B cell (primary cell): ENCODE data around the gene RSPH3. TPM values are rescaled to one million over a fixed set of nuclear protein-coding genes. Genes with fewer than 3 reads are reported as not detected.

Experiments used
- ATAC-seq: fragments of 200-7000 bp; cut with Tn5 transposase; one replicate; pipeline ENCODE4 v1.10.0; 2021; ENCODE audit warnings: low read depth, mild to moderate bottlenecking, moderate number of reproducible peaks, moderate library complexity
- CTCF ChIA-PET: fragments of 350-600 bp; sonication (Branson Sonifier 250); formaldehyde crosslinking; loops from one replicate; lab custom pipeline; 2021; ENCODE audit warnings: antibody characterized with exemption, inconsistent platforms; lab: Charles Lee
- POLR2A ChIA-PET: fragments of 350-600 bp; sonication (Branson Sonifier 250); formaldehyde crosslinking; loops from one replicate; lab custom pipeline; 2021; ENCODE audit warnings: antibody characterized with exemption; lab: Charles Lee
- DNase-seq: peaks from one replicate; pipeline ENCODE4 v3.0.0; 2013
- H2AFZ ChIP-seq: 2 replicates; pipeline ENCODE4 v1.6.1; 2012; ENCODE audit warnings: mild to moderate bottlenecking, low read depth, low read length; ENCODE audit not compliant: insufficient read depth, poor library complexity, severe bottlenecking
- H3K27ac ChIP-seq, 2 donors: 1 replicate in 1 of 2; 2 replicates in 1 of 2; pipeline ENCODE4 v1.5.1; 2012 to 2013; ENCODE audit warnings: low read length in 2 of 2, mild to moderate bottlenecking in 2 of 2, moderate library complexity in 1 of 2
- H3K27me3 ChIP-seq, 4 experiments: fragments of 200-600 bp in 1 of 4; sonication (generic) in 1 of 4; replicated peaks in 1 of 4; 1 replicate in 2 of 4; 2 replicates in 2 of 4; pipeline versions ENCODE4 v1.6.1 to v1.7.0; 2013 to 2016; ENCODE audit warnings: low read length in 3 of 4, mild to moderate bottlenecking in 2 of 4, mixed read lengths in 1 of 4, moderate library complexity in 1 of 4; ENCODE audit not compliant: insufficient read depth in 4 of 4, control insufficient read depth in 3 of 4; ENCODE audit errors: control extremely low read depth in 1 of 4
- H3K36me3 ChIP-seq, 2 experiments: replicated peaks in 1 of 2; 1 replicate in 1 of 2; 2 replicates in 1 of 2; pipeline versions ENCODE4 v1.6.1 to v1.7.1; 2013; ENCODE audit warnings: low read length in 1 of 2; ENCODE audit not compliant: insufficient read depth in 2 of 2, control insufficient read depth in 1 of 2; ENCODE audit errors: control extremely low read depth in 1 of 2, extremely low read depth in 1 of 2
- H3K4me1 ChIP-seq, 2 donors: fragments of 200-600 bp in 1 of 2; sonication (generic) in 1 of 2; 1 replicate in 1 of 2; 2 replicates in 1 of 2; pipeline versions ENCODE4 v1.5.1 to v1.6.1; 2013 to 2017; ENCODE audit warnings: low read length in 2 of 2; ENCODE audit not compliant: control insufficient read depth in 2 of 2, insufficient read depth in 2 of 2
- H3K4me2 ChIP-seq: replicated peaks from 2 replicates; pipeline ENCODE3; 2012; ENCODE audit warnings: mild to moderate bottlenecking, low read depth, low read length; ENCODE audit not compliant: poor library complexity, severe bottlenecking
- H3K4me3 ChIP-seq, 5 experiments: fragments of 200-600 bp in 1 of 5; sonication (generic) in 1 of 5; 1 replicate in 3 of 5; 2 replicates in 2 of 5; pipeline versions ENCODE4 v1.5.1 to v1.7.0; 2011 to 2016; ENCODE audit warnings: low read length in 4 of 5, mild to moderate bottlenecking in 4 of 5, low read depth in 2 of 5, control low read depth in 1 of 5, moderate library complexity in 1 of 5; ENCODE audit not compliant: insufficient read depth in 1 of 5; ENCODE audit errors: control extremely low read depth in 1 of 5, extremely low read depth in 1 of 5
- H3K79me2 ChIP-seq: fragments of 200-600 bp; sonication (generic); one replicate; pipeline ENCODE4 v1.6.0; 2016; ENCODE audit warnings: low read length; ENCODE audit not compliant: control insufficient read depth, insufficient read depth
- H3K9ac ChIP-seq: fragments of 200-600 bp; sonication (generic); 2 replicates; pipeline ENCODE4 v1.6.1; 2017; ENCODE audit warnings: mild to moderate bottlenecking, low read length, moderate library complexity
- H3K9me3 ChIP-seq, 3 donors: one replicate each; pipeline versions ENCODE4 v1.6.1 to v1.7.1; 2013; ENCODE audit warnings: low read length in 2 of 3; ENCODE audit not compliant: control insufficient read depth in 2 of 3, insufficient read depth in 1 of 3; ENCODE audit errors: control extremely low read depth in 1 of 3
- H4K20me1 ChIP-seq: 2 replicates; pipeline ENCODE4 v1.6.0; 2012; ENCODE audit warnings: mild to moderate bottlenecking, low read length; ENCODE audit not compliant: insufficient read depth, control insufficient read depth, poor library complexity, severe bottlenecking
- H3K27ac Mint-ChIP-seq: one replicate; pipeline ENCODE4 v1.8.0; 2021; ENCODE audit warnings: mixed read lengths
- H3K27me3 Mint-ChIP-seq: one replicate; pipeline ENCODE4 v1.8.0; 2021; ENCODE audit warnings: mixed read lengths
- H3K4me1 Mint-ChIP-seq: one replicate; pipeline ENCODE4 v1.8.0; 2021; ENCODE audit warnings: mixed read lengths
- H3K4me3 Mint-ChIP-seq: one replicate; pipeline ENCODE4 v1.8.0; 2021; ENCODE audit warnings: mixed read lengths
- H3K9me3 Mint-ChIP-seq: one replicate; pipeline ENCODE4 v1.8.0; 2022; ENCODE audit warnings: mixed read lengths; ENCODE audit not compliant: insufficient read depth
- CTCF ChIP-seq: fragments of 200-600 bp; IDR thresholded peaks from one replicate; pipeline ENCODE4 v1.8.0; 2022; ENCODE audit warnings: antibody characterized with exemption, mild to moderate bottlenecking
- EZH2 ChIP-seq: IDR thresholded peaks from 2 replicates; pipeline ENCODE4 v1.6.1; 2012; ENCODE audit warnings: borderline replicate concordance, low read depth, mild to moderate bottlenecking, moderate library complexity, low read length; ENCODE audit not compliant: insufficient read depth, poor library complexity, severe bottlenecking
- whole genome bisulfite sequencing: methylation state at CpG from one replicate; pipeline ENCODE4 v1.1.5; 2013; ENCODE audit warnings: missing lambda C conversion rate; ENCODE audit not compliant: insufficient coverage; 5-methylcytosine and 5-hydroxymethylcytosine counted together
- intact Hi-C: fragments of 100-400 bp; cut with micrococcal nuclease; formaldehyde crosslinking; loops from one replicate; pipeline ENCODE4 v1.10.0; 2022
- polyA plus RNA-seq: library from polyadenylated mRNA; depleted of rRNA; stranded (reverse); fragments of >200 nt; gene quantifications from 2 replicates; pipeline ENCODE4 v1.2.3, GENCODE V29; 2012
- total RNA-seq, 2 donors: library from RNA; stranded (reverse); fragments of 120-200 nt in 1 of 2; gene quantifications; 1 replicate in 1 of 2; 2 replicates in 1 of 2; pipeline versions ENCODE4 v1.2.3 to v1.2.4, GENCODE V29; 2013 to 2022

Gene RSPH3
- total and polyA plus RNA-seq, 2 donors (not counting 1 experiment from before 2014, with no cell fraction given): 0.82 to 3.4 TPM

- no peaks in the 10 kb centered on the region for H4K20me1 ChIP-seq
- Mint-ChIP-seq H3K9me3 (peaks cover 6% of the 10 kb centered on the region), H3K27me3 (no peaks in the 10 kb centered on the region), H3K4me1 (peaks cover 6% of the 10 kb centered on the region), H3K27ac (no peak overlapping the region), H3K4me3 (no peak overlapping the region)
- DNase-seq (no peak), ATAC-seq (no peak)
- no peak overlapping the region for H3K9ac ChIP-seq
- CTCF ChIA-PET: interaction anchor here (0.6 to 8.2 kb wide), 28 partner anchors 9 to 644 kb away, joined by 3 to 119 read pairs (median 5); partner anchors contain the start of gene RSPH3
- H3K27ac ChIP-seq: no peak overlapping the region
- peaks cover 6 to 14% (median 6%) of the 10 kb centered on the region in 3 donors for H3K9me3 ChIP-seq
- H3K4me1 ChIP-seq: peaks cover 0 to 4% of the 10 kb centered on the region in 2 donors
- H3K79me2 ChIP-seq: peaks cover 4% of the 10 kb centered on the region
- 100% methylated on average over 4 of the region's 6 CpGs for WGBS
- no peak overlapping the region for H3K4me2 ChIP-seq
- no peak overlapping the region for H3K4me3 ChIP-seq
- intact Hi-C loops: no loop called here
- POLR2A ChIA-PET: interaction anchor here (0.5 to 0.8 kb wide), 5 partner anchors 104 to 278 kb away, joined by 3 to 5 read pairs (median 3); partner anchors contain the start of gene EZR
- H2AFZ ChIP-seq: no peak overlapping the region
- H3K36me3 ChIP-seq: no peaks in the 10 kb centered on the region
- TF ChIP-seq CTCF (no peak), EZH2 (no peak)
- H3K27me3 ChIP-seq: no peaks in the 10 kb centered on the region
These were observed 29.2 kb downstream of the RSPH3 start for GRCh38 chr6:158970640-158971275.

DNA sequence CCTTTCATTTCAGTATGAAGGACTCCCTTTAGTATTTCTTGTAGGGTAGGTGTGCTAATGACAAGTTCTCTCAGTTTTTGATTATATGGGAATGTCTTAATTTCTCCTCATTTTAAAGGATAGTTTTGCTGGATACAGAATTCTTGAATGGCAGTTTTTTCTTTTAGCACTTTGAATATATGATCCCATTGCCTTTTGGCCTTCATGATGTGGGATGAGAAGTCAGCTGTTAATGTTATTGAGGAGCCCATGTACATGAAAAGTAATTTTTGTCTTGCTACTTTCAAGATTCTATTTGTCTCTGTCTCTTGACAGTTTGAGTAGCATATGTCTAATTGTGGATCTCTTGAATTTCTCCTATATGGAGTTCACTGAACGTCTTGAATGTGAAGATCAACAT is 30.9 kb downstream of the RSPH3 start:
- Histone ChIP-seq H3K4me1 (peaks cover 0 to 4% of the 10 kb centered on the region in 2 donors), H3K27me3 (no peaks in the 10 kb centered on the region), H3K4me2 (no peak overlapping the region), H3K9me3 (peaks cover 6 to 14% (median 6%) of the 10 kb centered on the region in 3 donors), H3K4me3 (no peak overlapping the region), H3K27ac (no peak overlapping the region), H3K9ac (no peak overlapping the region), H4K20me1 (no peaks in the 10 kb centered on the region), H3K36me3 (no peaks in the 10 kb centered on the region), H2AFZ (no peak overlapping the region), H3K79me2 (peaks cover 4% of the 10 kb centered on the region)
- ATAC-seq (no peak), DNase-seq (no peak)
- no CpG with 5 or more reads among the region's 1 CpG for WGBS
- ChIA-PET POLR2A (no interaction called here), CTCF (interaction anchor here (8.2 kb wide), 1 partner anchor 266 kb away, joined by 119 read pairs; no protein-coding TSS in a partner anchor)
- TF ChIP-seq EZH2 (no peak), CTCF (no peak)
- H3K27ac Mint-ChIP-seq: no peak overlapping the region
- peaks cover 6% of the 10 kb centered on the region for H3K9me3 Mint-ChIP-seq
- no peaks in the 10 kb centered on the region for H3K27me3 Mint-ChIP-seq
- H3K4me1 Mint-ChIP-seq: peaks cover 6% of the 10 kb centered on the region
- intact Hi-C loops: no loop called here
- H3K4me3 Mint-ChIP-seq: no peak overlapping the region
